ENCODE data around the gene KLHDC7B.

- TF ChIP-seq HDAC6 (IDR thresholded peaks at IDR 0.05; ENCODE audit: unreplicated experiment) (no peak), NR2C2 (IDR thresholded peaks at IDR 0.05; ENCODE audit: borderline replicate concordance, control insufficient read depth, insufficient read length, low read depth) (no peak), SREBF2 (IDR thresholded peaks at IDR 0.05; ENCODE audit: low read length) (no peak), CTCF (IDR thresholded peaks at IDR 0.05 in 2 of 3, conservative IDR thresholded peaks at IDR 0.05 in 1 of 3; ENCODE audit: control insufficient read depth in 2 of 3, extremely low read depth in 1 of 3, insufficient read depth in 1 of 3, low read depth in 3 of 3, low read length in 3 of 3) (no peak), CBFB (IDR thresholded peaks at IDR 0.05; ENCODE audit: low read depth) (no peak), RBBP5 (conservative IDR thresholded peaks at IDR 0.05) (no peak), CUX1 (IDR thresholded peaks at IDR 0.05; ENCODE audit: insufficient replicate concordance, low read depth, low read length) (no peak), TAF1 (IDR thresholded peaks at IDR 0.05; ENCODE audit: borderline replicate concordance, low read depth, low read length) (no peak), NFXL1 (IDR thresholded peaks at IDR 0.05; ENCODE audit: borderline replicate concordance) (no peak)
Measured at GRCh38 chr22:50548921-50549790, 3.5 kb downstream of the KLHDC7B start.

Data from GM12878 (cell line).